HG03571 (cell line): ENCODE data around the gene RHOF.

Source experiments
- ATAC-seq: cut with Tn5 transposase; IDR thresholded peaks from one replicate; pipeline ENCODE4 v1.9.1; 2021; ENCODE audit not compliant: unreplicated experiment

Gene RHOF

GRCh38 chr12:121805171-121806008 lies 11.9 kb upstream of the RHOF start:
- no peak for ATAC-seq

DNA sequence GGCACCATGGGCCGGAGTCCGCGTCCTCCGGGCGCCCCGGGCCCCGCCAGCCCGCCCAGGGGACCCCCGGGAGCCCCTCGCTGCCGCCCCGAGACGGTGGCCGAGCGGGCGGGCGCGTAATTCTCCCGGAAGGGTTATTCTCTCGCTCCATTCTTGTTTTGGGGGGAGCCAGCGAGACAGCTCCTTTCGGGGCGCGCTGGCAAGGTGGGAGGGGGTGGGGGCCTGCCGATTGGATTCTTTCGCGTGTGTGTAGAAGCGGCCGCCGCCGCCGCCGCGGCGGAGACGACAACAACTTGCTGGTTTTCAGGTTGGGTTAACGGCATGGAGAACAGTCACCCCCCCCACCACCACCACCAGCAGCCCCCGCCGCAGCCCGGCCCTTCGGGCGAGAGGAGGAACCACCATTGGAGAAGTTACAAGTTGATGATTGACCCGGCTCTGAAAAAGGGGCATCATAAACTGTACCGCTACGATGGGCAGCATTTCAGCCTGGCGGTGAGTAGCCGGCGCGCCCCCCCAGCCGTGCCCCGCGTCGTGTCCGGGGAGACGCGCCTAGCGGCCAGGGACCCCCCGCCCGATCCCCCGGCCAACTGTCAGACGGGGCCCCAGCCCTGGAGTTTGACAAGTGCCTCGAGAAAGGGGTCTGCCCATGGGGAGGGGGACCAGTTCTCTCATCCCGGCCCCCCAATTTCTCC lies 11.1 kb upstream of the RHOF start:
- ATAC-seq, result no peak

DNA sequence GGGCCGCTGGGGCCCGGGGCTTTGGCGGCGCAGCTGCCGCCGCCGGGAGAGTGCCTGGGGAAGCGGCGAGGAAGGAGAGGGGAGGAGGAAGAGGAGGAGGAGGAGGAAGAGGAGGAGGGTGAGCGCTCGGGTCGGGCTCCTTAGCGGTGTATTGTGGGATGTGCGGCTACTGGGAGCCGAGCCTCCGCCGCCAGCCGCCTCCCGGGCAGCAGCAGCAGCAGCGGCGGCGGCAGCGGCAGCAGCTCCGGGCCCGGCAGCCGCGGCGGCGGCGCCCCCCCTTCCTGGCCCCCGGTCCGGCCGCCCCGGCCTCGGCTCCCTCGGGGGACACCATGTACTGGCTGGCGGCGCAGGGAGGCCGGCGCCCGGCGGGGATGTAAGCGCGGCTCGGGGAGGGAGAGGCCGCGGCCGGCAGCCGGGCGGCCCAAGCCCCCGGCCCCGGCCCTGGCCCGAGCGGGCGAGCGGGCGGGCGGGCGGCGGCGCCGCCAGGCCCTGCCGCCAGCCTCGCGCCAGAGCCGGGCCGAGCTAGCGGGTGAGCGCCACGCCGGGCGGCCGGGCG lies 10.5 kb upstream of the RHOF start, which contains the start of gene SETD1B:
SETD1B (plus strand) TSS at position 149 of the 556 bp plus-strand sequence. CDS start 729 bp downstream, outside the sequence.
- no peak for ATAC-seq

DNA sequence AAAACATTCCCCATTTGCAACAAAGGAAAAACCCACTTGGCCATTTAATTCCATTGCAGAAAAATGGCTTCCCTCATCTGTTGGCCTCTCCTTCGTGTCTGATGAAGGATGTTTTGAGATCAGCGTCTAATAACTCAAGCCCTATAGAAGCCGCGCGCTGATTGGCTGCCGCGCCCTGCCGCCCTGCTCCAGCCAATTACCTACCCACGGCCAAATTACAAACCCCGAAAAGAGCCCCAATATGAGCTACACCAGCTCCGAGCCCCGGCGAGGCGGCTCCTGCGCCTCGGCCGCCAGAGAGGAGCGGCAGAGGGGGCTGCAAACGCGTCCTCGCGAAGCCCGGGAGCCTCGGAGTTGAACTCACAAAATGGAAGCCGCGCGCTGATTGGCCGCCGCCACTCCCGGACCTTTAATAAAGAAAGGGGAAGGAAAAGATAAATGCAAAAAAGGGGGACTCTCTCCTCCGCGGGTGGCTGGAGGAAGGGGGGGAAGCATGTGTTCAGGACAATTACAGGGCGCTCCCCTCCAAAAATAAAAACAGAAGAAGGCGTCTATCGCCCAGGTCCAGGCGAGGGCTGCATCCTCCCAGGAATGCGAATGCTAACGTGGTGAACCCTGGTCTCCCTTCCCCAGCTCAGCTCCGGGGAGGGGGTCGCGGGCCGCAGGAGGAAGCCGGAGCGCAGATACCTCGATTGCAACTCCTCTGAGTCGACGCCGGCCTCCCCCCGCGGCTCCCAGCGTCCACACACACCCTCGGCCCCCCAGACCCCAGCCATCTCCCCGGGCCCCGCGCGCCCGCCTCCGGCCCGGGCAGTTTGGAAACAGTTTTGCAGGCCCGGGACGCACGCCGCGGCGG lies 9.6 kb upstream of the RHOF start:
- peak; percentile 34 for ATAC-seq

DNA sequence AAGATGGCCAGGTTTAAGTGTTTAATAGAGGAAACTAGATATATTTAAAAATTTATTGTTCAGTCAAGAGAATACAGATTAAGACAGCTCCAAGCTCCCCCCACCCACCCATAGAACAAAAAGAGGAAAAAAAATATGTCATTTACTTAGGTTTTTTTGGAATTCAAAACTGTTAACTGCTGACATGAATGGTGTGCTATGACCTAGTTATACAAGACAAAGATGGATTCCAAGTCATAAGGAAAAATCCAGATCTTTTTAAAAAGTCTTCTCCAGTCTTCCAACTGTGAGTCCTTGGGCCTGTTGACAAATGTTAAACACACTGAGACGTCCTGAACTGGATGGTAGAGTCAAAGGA lies 9.0 kb upstream of the RHOF start:
- ATAC-seq, result no peak

GRCh38 chr12:121801595-121802484 lies 8.4 kb upstream of the RHOF start:
- ATAC-seq, result no peak

GRCh38 chr12:121800694-121801594 lies 7.5 kb upstream of the RHOF start:
- no peak for ATAC-seq

- no peak for ATAC-seq
Observed at GRCh38 chr12:121799842-121800693, 6.6 kb upstream of the RHOF start.

GRCh38 chr12:121799156-121799841 lies 5.8 kb upstream of the RHOF start:
- no peak for ATAC-seq

DNA sequence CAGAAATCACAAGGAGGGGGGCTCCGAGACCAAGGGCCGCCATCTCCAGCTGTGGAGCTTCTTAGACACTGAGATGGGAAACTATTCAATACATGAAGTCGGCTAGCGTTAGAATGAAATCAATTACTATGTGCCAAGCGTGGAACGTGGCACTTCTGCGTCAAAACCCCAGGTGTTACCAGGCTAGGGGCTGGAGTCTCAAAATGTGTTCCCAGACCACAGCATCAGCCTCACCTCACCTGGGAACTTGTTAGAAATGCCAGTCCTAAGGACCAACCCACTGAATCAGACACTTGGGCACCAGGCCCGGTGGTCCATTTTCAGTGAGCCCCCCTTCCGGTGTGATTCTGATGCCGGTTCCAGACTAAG lies 5.3 kb upstream of the RHOF start:
- no peak for ATAC-seq

DNA sequence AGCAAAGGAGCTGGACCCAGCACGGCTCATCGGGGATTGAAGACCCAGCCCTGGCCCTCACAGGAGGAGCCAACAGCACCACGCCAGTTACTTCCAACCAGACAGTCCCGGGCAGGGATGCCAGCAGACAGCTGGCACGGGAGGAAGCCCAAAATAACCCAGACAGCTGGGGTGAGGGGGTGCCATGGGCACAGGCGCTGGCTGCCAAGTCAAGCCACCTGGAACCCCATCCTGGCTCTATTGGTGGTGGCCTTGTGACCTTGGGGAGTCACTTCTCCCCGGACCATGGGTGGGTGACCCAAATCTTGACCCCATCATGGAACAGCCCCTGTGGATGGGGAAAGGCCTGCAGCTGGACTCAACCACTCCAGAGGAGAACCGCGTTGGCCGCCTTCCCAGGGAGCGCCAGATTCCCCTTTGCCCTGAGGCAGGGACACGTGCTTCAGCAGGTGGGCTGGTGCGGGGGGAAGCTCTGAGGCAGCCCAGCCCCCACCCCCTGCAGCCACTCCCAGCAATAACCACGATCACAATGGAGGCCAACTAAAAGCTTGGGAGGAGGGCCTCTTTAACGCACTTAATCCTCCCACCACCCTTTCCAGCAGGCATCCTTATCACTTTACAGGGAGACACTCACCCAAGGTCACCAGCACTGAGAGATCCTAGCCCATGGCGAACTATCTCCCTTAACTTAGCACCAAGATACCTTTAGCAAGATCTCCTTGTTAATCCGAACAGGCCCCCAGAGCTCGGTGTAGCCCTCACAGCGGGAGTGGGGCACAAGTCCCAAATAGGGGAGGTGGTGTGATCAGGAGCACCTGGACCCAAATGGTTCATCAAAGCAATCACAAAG lies 4.7 kb upstream of the RHOF start:
- ATAC-seq, result no peak

DNA sequence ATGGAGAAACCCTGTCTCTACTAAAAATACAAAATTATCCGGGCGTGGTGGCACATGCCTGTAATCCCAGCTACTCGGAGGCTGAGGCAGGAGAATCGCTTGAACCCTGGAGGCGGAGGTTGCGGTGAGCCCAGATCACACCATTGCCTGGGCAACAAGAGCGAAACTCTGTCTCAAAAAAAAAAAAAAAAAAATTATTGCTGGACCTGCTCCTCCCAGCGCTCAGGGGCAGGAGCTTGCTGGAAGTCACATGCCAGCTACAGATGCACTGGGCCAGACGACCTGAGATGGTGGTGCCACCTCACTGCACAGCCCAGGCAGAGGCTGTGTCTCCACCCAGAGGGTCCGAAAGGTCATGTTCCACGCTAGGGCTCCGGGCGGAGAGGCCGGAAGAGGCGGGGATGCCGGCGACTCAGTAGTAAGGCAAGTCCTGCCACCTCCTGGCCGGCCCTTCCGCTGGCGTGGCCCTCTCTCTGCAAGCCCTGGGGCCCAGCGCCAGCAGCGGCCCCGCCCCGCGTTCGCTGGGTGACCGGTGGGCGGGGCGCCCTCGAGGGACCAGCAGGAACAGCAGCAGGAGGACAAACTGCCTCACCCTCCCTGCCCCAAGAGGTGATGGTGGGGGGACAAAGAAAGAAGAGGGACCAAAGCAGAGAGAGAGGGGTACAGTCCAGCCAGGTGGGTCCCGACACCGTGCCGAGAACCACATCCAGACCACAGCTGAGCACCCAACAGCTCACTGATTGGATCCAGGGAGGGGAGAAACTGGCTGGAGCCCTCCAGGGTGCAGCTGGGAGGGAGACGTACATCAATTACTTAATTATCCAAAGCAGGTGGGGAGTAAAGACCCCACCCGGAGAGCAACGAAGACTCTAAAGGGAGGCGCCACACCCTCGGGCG lies 3.6 kb upstream of the RHOF start:
- no peak for ATAC-seq

GRCh38 chr12:121795034-121795968 lies 1.8 kb upstream of the RHOF start:
- ATAC-seq, result no peak

DNA sequence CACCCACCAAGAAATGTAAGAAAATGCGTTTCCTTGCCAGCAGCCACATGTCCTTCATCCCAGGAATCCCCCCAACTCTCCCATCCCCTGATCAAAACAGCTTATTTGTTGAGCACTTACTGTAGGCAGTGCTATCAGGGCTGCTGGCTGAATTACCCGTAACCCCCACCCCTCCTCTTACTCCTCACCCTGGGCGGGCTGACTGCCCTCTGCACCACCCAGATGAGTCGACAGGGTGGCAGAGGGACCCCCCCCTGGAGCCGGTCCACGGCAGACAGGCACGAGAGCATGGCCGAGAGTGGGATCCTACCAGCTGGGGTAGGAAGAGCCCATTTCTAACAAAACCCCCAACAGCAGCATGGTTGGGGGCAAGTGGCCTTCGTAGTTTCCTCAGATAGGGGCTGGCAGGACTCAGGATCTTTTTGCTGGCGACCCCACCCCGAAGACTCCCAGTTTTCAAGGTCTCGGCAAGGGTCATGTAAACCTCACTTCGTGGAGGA lies 1.1 kb upstream of the RHOF start:
- ATAC-seq, result no peak
